GM18508 (cell line): Measurements from ENCODE around the gene THEM5.

Source experiments
- ATAC-seq: cut with Tn5 transposase; IDR thresholded peaks from one replicate; pipeline ENCODE4 v1.9.1; 2021; ENCODE audit warnings: moderate number of reproducible peaks; ENCODE audit not compliant: insufficient read depth, unreplicated experiment

The THEM5 gene

GRCh38 chr1:151825204-151825603, 28.3 kb downstream of the THEM5 start:
- no peak for ATAC-seq

GRCh38 chr1:151823175-151823574, 30.3 kb downstream of the THEM5 start:
- no peak for ATAC-seq

GRCh38 chr1:151822404-151822803, 31.1 kb downstream of the THEM5 start:
- no peak for ATAC-seq

- ATAC-seq: no peak
Observed at GRCh38 chr1:151820940-151821339, 32.6 kb downstream of the THEM5 start.

GRCh38 chr1:151819976-151820623, 33.4 kb downstream of the THEM5 start:
- no peak for ATAC-seq

GRCh38 chr1:151819227-151819835, 34.2 kb downstream of the THEM5 start:
- no peak for ATAC-seq

GRCh38 chr1:151817353-151817730, 36.2 kb downstream of the THEM5 start:
- no peak for ATAC-seq

- no peak for ATAC-seq
Observed at GRCh38 chr1:151816548-151817352, 36.8 kb downstream of the THEM5 start.

- ATAC-seq: no peak
Observed at GRCh38 chr1:151815716-151816327, 37.7 kb downstream of the THEM5 start.

- ATAC-seq: no peak
Observed at GRCh38 chr1:151814971-151815545, 38.5 kb downstream of the THEM5 start.

GRCh38 chr1:151814426-151814825, 39.1 kb downstream of the THEM5 start:
- no peak for ATAC-seq

- no peak for ATAC-seq
Observed at GRCh38 chr1:151813271-151813977, 40.1 kb downstream of the THEM5 start.

GRCh38 chr1:151811181-151811580, 42.3 kb downstream of the THEM5 start:
- ATAC-seq: no peak

- ATAC-seq: no peak
Observed at GRCh38 chr1:151809985-151810556, 43.4 kb downstream of the THEM5 start.

- ATAC-seq: no peak
Observed at GRCh38 chr1:151809290-151809984, 44.1 kb downstream of the THEM5 start.

- no peak for ATAC-seq
Observed at GRCh38 chr1:151807766-151808165, 45.7 kb downstream of the THEM5 start.

GRCh38 chr1:151807131-151807530, 46.4 kb downstream of the THEM5 start:
- ATAC-seq: no peak

GRCh38 chr1:151806170-151806569, 47.3 kb downstream of the THEM5 start:
- ATAC-seq: no peak
